Adrenal gland (tissue), 12 donors: ENCODE data around the gene SCGB2B2. TPM values are rescaled to one million over a fixed set of nuclear protein-coding genes. Genes with fewer than 3 reads are reported as not detected.
"Not testable (repeated sequence)": the region's sequence is repeated elsewhere in the genome, so short reads cannot be mapped to it uniquely, and the experiment has no call there.

ENCODE experiments used
- DNase-seq, 7 donors: peaks; one replicate each; pipeline ENCODE4 v3.0.0-alpha.2; 2019 to 2020
- H3K27ac ChIP-seq, 5 donors: fragments of 200-600 bp; sonication (generic) in 4 of 5; 1 replicate in 3 of 5; 2 replicates in 2 of 5; pipeline versions ENCODE4 v1.5.1 to v1.8.0; 2016 to 2020; ENCODE audit warnings: mild to moderate bottlenecking in 1 of 5
- H3K27me3 ChIP-seq: fragments of 200-600 bp; 2 replicates; pipeline ENCODE4 v1.8.0; 2021
- H3K36me3 ChIP-seq, 2 donors: fragments of 200-600 bp; replicated peaks in 1 of 2; 1 replicate in 1 of 2; 2 replicates in 1 of 2; pipeline versions ENCODE4 v1.5.1 to v1.8.0; 2018 to 2022
- H3K4me1 ChIP-seq, 2 donors: fragments of 200-600 bp; replicated peaks in 1 of 2; 1 replicate in 1 of 2; 2 replicates in 1 of 2; pipeline versions ENCODE4 v1.5.1 to v1.8.0; 2018 to 2021
- H3K4me3 ChIP-seq, 4 donors: fragments of 200-600 bp; sonication (generic) in 3 of 4; one replicate each; pipeline ENCODE4 v1.5.1; 2016 to 2018
- H3K9me3 ChIP-seq, 3 donors: fragments of 200-600 bp; sonication (generic) in 1 of 3; replicated peaks in 1 of 3; 1 replicate in 2 of 3; 2 replicates in 1 of 3; pipeline versions ENCODE4 v1.5.1 to v1.8.0; 2016 to 2021
- POLR2A ChIP-seq, 2 donors: fragments of 450-650 bp; IDR thresholded peaks; one replicate each; pipeline ENCODE4 v1.6.1; 2017; ENCODE audit warnings: antibody characterized with exemption in 2 of 2, mild to moderate bottlenecking in 2 of 2, moderate library complexity in 1 of 2
- WGBS, 4 donors: extraction: QIAGEN DNeasy Blood & Tissue Kit in 2 of 4; methylation state at CpG; one replicate each; pipeline versions ENCODE4 v1.1.5 to v1.1.7; 2013 to 2017; 5-methylcytosine and 5-hydroxymethylcytosine counted together
- intact Hi-C, 2 donors: fragments of 100-400 bp; cut with DNase I; formaldehyde crosslinking; loops; one replicate each; pipeline versions ENCODE4 v1.14.1 to v1.15.0; 2022 to 2023
- polyA plus RNA-seq, 3 donors: library from polyadenylated mRNA; stranded (reverse); fragments of 200-250 nt in 2 of 3; fragments of 350-450 nt in 1 of 3; fragmentation: Illumina TruSeq in 1 of 3; extraction: RNeasy Lipid Tissue Mini Kit (QIAGEN cat#74804) in 1 of 3; gene quantifications; one replicate each; pipeline ENCODE4 v1.2.3, GENCODE V29; 2013 to 2014
- total RNA-seq, 9 donors: library from RNA; depleted of rRNA in 4 of 9; stranded (reverse); fragments of >200 nt in 4 of 9; fragments of 120-200 nt in 1 of 9; fragmentation: NEBNext Ultra II Directional in 1 of 9; extraction: Animal tissue kit (Norgen Biotek cat#: 25700) in 1 of 9; gene quantifications; one replicate each; pipeline versions ENCODE4 v1.1.0 to v1.2.4, GENCODE V29; 2013 to 2023
- TF ChIP-seq, protein P1 (sequence below), 6 experiments: fragments of 450-650 bp in 4 of 6; fragments of 200-600 bp in 2 of 6; sonication (generic) in 1 of 6; IDR thresholded peaks; 1 replicate in 5 of 6; 2 replicates in 1 of 6; pipeline versions ENCODE4 v1.5.1 to v1.8.0; 2016 to 2021; ENCODE audit warnings: antibody characterized with exemption in 6 of 6, mild to moderate bottlenecking in 2 of 6, moderate library complexity in 1 of 6
- donor health status: healthy with polysubstance abuse.
- donor health status: Bipolar disorder and iron deficiency.
- donor health status: DM: yes; HTN: yes; CAD: no.
- donor health status: DM: no; HTN: no; CAD: no.
- donor health status: DM: no; HTN: no; CAD: no.
- donor health status: DM: yes; HTN: yes; CAD: no.

Gene SCGB2B2
- total and polyA plus RNA-seq, 12 donors, result 0.27 to 2.3 (median 0.83) TPM; not detected in 1

DNA sequence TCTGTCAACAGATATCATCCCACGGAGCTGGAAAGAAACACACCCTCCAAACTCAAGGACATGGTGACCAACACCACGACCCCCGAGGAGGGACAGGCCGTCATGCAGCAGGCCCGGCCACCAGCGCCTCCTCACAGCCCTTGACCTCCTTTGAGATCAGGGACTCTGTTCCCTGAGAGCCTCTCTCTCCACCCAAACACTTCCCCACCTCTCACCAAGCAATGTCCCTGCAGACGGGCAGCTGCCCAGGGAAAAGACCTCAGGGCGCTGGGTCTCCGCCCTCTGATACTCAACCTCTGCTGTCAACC is 10.0 kb downstream of the SCGB2B2 start:
- DNase-seq, result peak in 2 of 7 donors; percentile 11 to 16
- Histone ChIP-seq H3K36me3 (no peaks in the 10 kb centered on the region), H3K27ac (peak overlapping the region in 4 of 5 donors; percentile 1 to 88 (median 76)), H3K4me1 (peaks cover 11 to 17% of the 10 kb centered on the region in 2 donors), H3K27me3 (no peaks in the 10 kb centered on the region), H3K9me3 (no peaks in the 10 kb centered on the region), H3K4me3 (peak overlapping the region in 2 of 4 donors; percentile 33 to 49)
- WGBS, 4 donors, result 36 to 57% (median 50%) methylated on average over 7 to 9 of the region's 9 CpGs
- intact Hi-C loops, result no loop called here
- TF ChIP-seq, protein P1, sequence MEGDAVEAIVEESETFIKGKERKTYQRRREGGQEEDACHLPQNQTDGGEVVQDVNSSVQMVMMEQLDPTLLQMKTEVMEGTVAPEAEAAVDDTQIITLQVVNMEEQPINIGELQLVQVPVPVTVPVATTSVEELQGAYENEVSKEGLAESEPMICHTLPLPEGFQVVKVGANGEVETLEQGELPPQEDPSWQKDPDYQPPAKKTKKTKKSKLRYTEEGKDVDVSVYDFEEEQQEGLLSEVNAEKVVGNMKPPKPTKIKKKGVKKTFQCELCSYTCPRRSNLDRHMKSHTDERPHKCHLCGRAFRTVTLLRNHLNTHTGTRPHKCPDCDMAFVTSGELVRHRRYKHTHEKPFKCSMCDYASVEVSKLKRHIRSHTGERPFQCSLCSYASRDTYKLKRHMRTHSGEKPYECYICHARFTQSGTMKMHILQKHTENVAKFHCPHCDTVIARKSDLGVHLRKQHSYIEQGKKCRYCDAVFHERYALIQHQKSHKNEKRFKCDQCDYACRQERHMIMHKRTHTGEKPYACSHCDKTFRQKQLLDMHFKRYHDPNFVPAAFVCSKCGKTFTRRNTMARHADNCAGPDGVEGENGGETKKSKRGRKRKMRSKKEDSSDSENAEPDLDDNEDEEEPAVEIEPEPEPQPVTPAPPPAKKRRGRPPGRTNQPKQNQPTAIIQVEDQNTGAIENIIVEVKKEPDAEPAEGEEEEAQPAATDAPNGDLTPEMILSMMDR (IDR thresholded peaks at IDR 0.05), result no peak
- no peak for TF ChIP-seq POLR2A (IDR thresholded peaks at IDR 0.05)

DNA sequence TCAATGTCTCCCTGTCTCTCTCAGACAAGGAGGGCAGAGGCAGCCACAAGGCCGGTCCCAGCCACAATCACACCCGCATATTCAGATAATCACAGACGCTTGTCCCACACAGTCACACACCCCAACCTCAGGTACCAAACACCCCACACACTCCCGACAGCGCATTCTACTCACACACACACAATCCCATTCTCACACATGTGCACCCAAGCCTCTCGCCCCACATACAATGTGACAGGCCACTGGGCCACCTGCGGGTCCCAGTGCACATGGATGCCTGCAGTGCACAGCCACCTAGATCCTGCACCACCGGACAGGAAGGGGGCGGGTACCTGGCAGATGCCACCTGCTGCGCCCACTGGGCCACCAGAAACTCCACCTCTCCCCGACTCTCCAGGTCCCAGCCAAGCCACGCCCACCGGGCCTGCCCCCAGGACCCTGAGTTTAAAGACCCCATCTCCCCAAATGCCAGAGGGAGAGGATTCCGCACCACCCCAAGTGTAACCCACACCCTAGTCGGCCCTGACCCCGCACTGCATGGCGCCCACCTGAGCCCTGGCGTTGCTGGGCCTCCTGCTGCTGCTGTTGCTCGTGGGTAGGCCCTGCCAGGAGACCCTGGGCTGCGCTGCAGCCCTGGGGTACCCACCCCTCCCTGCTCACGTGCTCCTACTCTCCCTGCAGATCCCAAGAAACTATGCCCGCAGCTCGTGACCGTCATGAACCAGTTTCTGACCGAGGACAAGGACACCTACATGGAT is 10.6 kb downstream of the SCGB2B2 start:
- H3K4me3 ChIP-seq, result no peak overlapping the region
- TF ChIP-seq POLR2A (IDR thresholded peaks at IDR 0.05), result no peak
- TF ChIP-seq, protein P1 (IDR thresholded peaks at IDR 0.05), result no peak
- no peak for DNase-seq
- H3K27ac ChIP-seq, result peak overlapping the region in 3 of 5 donors; percentile 65 to 88 (median 86)
- 85 to 87% (median 86%) methylated on average over 21 to 25 of the region's 25 CpGs for WGBS, 4 donors
- H3K4me1 ChIP-seq, result peaks cover 11 to 17% of the 10 kb centered on the region in 2 donors
- intact Hi-C loops, result no loop called here
- H3K27me3 ChIP-seq, result no peaks in the 10 kb centered on the region
- H3K9me3 ChIP-seq, result no peaks in the 10 kb centered on the region
- no peaks in the 10 kb centered on the region for H3K36me3 ChIP-seq

DNA sequence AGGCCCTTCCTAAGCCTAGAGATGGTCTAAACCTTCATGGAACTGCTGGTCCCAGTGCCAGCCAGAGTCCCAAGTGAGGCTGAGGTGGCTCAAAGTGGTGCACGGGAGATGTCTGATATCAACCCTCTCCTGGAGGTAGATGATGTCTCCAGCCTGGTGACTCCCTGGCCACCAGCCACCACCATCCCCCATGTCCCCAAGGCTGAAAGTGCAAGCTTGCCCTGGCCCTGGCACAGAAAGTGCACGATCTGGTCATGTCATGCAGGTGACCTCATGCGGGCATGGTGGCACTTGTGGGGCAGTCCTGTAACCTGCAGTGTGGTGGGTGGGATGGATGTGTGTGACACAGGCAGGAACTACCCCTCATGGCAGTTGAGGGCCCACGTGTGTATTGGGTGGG is 11.7 kb downstream of the SCGB2B2 start:
- 33 to 77% (median 65%) methylated on average over 1 to 4 of the region's 4 CpGs for WGBS, 4 donors
- H3K27me3 ChIP-seq, H3K36me3 ChIP-seq, intact Hi-C loops, H3K9me3 ChIP-seq, H3K4me3 ChIP-seq: not testable (repeated sequence)
- H3K4me1 ChIP-seq, result peaks cover 11 to 17% of the 10 kb centered on the region in 2 donors
- peak in 3 of 7 donors; percentile 20 to 33 (median 29) for DNase-seq
- H3K27ac ChIP-seq, result peak overlapping the region in 1 of 5 donors; percentile 68

DNA sequence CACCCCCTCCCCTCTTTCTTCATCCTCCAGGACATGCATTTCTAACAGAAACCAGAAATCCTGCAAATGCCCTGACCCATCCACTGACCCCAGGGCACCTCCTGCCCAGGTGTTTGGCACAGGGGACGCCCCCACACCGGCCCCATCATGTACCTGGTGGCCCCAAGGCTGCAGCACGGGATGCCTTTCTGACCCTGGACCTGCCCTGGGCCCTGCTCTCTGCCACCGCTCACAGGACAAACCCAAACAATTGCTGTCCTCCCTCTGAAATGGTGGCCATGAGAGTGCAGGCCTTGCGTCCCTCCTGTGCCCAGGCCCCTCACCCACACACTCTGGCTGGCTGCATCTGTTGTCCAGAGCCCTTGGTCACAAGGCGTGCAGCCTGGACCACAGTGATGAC is 12.1 kb downstream of the SCGB2B2 start:
- Histone ChIP-seq H3K4me3 (no peak overlapping the region), H3K9me3 (no peaks in the 10 kb centered on the region), H3K27ac (peak overlapping the region in 1 of 5 donors; percentile 68), H3K4me1 (peaks cover 11 to 17% of the 10 kb centered on the region in 2 donors), H3K36me3 (no peaks in the 10 kb centered on the region), H3K27me3 (no peaks in the 10 kb centered on the region)
- TF ChIP-seq, protein P1 (IDR thresholded peaks at IDR 0.05), result no peak
- no peak for TF ChIP-seq POLR2A (IDR thresholded peaks at IDR 0.05)
- intact Hi-C loops, result no loop called here
- WGBS, 4 donors, result 86 to 96% (median 90%) methylated on average over 2 to 6 of the region's 6 CpGs; no CpG with 5 or more reads in 1 of the 4 donors
- no peak for DNase-seq

DNA sequence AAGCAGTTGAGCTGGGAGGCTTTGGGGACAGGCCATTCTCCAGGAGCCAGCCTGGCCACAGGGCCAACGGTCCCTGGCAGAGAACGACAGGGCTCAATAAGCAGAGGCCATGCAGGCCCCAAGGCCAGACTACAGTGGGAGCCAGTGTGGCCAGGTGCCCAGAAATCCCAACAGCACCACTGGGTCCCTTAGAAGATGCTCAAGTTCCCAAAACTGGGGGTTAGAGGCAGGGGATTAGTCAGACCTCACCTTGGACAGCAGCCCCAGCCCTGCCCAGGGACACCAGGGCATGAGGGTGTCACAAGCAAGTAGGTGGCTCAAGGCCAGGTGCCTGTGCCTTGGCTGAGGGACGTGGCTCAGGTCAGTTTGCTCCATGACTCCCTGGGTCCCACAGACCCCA is 12.8 kb downstream of the SCGB2B2 start:
- no peak for TF ChIP-seq POLR2A (IDR thresholded peaks at IDR 0.05)
- TF ChIP-seq, protein P1 (IDR thresholded peaks at IDR 0.05), result no peak
- peak in 6 of 7 donors; percentile 51 to 66 (median 66) for DNase-seq
- intact Hi-C loops, result no loop called here

More for the DNA sequence above, 12.8 kb downstream of the SCGB2B2 start:
- Histone ChIP-seq H3K27me3 (no peaks in the 10 kb centered on the region), H3K36me3 (no peaks in the 10 kb centered on the region), H3K9me3 (no peaks in the 10 kb centered on the region), H3K4me1 (peaks cover 11 to 17% of the 10 kb centered on the region in 2 donors), H3K4me3 (no peak overlapping the region), H3K27ac (peak overlapping the region in 1 of 5 donors; percentile 68)
- 23 to 42% (median 31%) methylated on average over 2 to 3 of the region's 3 CpGs for WGBS, 4 donors
